Astrocyte of the hippocampus (primary cell): ENCODE measurements around the gene ASS1.

Experiments used
- DNase-seq: peaks from one replicate; pipeline ENCODE4 v3.0.0; 2011; ENCODE audit warnings: low read depth, low spot score

ASS1 gene

GRCh38 chr9:130531670-130532069 is 86.9 kb downstream of the ASS1 start:
- no peak for DNase-seq

- DNase-seq: no peak
Measured at GRCh38 chr9:130532426-130533080, 87.8 kb downstream of the ASS1 start.

- DNase-seq: peak; percentile 68
Measured at GRCh38 chr9:130535818-130536521, 91.2 kb downstream of the ASS1 start.

DNA sequence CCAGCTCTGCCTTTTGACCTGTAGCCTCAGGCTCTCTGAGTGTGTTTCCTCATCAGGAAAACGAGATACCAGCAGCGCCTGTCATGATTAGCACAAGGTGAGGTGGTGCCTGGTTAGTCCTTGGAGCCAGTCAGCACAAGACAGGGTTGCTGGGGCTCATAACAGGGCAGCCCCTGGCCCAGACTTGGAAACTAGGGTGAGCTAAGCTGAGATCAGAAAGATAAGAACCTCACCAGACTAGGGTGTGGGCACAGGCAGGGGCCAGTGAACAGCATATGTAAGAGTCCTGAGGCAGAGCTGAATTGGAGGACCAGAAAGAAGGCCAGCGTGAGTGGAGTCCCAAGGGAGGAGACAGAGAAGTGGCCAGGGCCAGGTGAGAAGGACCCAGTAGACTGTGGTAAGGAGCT is 91.9 kb downstream of the ASS1 start:
- no peak for DNase-seq

- DNase-seq: peak; percentile 17
Measured at GRCh38 chr9:130537346-130538050, 92.7 kb downstream of the ASS1 start.

- DNase-seq: peak; percentile 48
Measured at GRCh38 chr9:130539420-130540223, 94.9 kb downstream of the ASS1 start.

DNA sequence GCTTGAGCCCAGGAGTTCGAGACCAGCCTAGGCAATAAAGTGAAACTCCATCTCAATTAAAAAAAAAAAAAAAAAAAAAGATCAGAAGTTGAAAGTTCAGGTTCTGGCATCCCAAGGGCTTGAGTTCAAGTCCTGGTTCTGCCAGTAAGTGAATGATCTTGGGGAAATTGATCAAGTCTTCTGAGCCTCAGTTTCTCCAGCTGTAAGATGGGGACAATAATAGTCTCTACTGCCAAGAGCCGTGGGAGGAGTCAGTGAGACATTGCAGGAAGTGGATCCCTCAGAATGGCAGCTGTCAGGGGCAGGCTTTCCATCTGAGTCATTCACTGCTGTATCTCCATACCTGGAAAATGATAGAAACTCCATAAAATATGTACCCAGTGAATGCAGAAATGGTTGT is 96.8 kb downstream of the ASS1 start:
- DNase-seq: no peak

- no peak for DNase-seq
Measured at GRCh38 chr9:130542038-130542437, 97.3 kb downstream of the ASS1 start.

DNA sequence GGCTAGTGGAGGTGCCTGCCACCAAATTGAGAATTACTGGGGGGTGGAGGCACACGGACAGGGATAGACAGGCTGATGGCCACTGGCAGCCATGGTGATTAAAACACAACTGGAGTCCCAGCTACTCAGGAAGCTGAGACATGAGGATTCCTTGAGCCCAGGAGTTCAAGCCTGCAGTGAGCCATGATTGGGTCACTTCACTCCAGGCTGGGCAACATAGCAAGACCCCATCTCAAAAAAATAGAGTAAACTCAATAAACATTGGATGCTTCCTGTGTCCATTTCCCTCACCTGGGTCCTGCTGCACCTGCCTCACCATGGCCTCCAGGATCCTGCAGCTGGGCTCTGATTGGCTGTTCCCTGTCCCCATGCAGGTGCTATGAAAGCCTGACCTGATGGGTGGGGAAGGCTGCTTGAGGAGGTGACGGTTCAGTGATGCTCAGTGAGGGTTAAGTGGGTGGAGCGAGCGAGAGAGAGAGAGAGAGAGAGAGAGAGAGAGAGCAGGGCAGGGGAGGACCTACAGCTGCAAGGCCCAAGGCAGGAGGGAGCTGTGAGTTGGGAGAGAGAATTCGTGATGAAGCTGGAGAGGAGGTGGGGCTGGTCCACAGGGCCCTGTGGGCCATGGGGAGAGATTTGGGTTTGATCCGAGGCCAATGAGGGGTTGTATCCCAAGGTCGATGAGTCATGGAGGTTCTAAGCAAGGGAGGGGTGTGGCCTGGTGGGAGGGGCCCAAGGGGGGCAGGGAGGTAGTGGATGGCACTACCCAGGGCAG is 97.9 kb downstream of the ASS1 start:
- DNase-seq: no peak

GRCh38 chr9:130543368-130543767 is 98.6 kb downstream of the ASS1 start:
- DNase-seq: no peak

GRCh38 chr9:130543859-130544258 is 99.1 kb downstream of the ASS1 start:
- DNase-seq: no peak

DNA sequence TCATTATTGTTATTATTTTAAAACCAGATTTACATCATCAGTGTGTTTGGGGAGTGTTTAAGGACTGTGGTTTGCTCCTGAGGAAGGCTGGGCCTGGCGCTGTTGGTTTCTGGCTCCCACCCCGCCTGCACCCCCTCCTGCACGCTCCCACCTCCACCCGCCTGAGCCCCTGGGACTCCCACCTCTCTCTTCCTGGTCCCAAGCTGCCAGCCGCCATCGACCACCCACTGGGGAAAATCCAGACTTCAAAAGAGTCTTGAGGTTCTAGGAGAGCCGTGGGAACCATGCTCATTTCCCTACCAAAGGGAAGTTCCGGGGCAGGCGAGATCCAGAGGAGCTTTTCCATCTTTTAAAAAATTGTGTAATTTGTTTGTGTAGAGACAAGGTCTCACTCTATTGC is 99.6 kb downstream of the ASS1 start:
- DNase-seq: no peak

DNA sequence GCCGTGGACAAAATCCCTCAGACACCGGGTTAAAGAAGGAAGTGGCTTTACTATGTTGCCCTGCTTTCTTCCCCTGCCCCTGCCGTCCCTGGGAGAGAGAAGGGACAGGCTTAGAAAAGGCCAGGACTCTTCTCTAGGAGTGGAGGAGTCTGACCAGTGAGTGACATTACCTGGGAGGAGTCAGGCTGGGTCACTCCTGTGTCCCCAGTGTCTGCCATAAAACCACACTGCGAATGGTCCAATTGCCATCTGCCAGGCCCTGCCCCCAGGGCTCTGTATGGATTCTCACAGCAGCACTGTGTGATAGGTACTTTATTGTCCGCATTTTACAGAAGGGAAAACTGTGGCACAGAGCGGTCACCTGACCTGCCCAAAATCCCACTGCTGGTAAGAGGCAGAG is 103.3 kb downstream of the ASS1 start:
- no peak for DNase-seq

GRCh38 chr9:130549093-130549735 is 104.5 kb downstream of the ASS1 start:
- no peak for DNase-seq
